Activated CD4-positive, alpha-beta T cell treated with anti-CD3 and anti-CD28 coated beads, Interleukin-2, amount 10 ng/mL, durations not matched to agents 24 days and 14 days (primary cell): ENCODE results near the gene CREB5. TPM values are rescaled to one million over a fixed set of nuclear protein-coding genes. Genes with fewer than 3 reads are reported as not detected.

Experiments
- DNase-seq: peaks from one replicate; pipeline ENCODE4 v3.0.0; 2022
- H3K27ac Mint-ChIP-seq: one replicate; pipeline ENCODE4 v1.8.0; 2022; ENCODE audit warnings: mild to moderate bottlenecking, mixed read lengths
- H3K27me3 Mint-ChIP-seq: one replicate; pipeline ENCODE4 v1.8.0; 2022; ENCODE audit warnings: mixed read lengths
- H3K36me3 Mint-ChIP-seq: one replicate; pipeline ENCODE4 v1.8.0; 2022; ENCODE audit warnings: low read depth, mild to moderate bottlenecking, mixed read lengths
- H3K4me1 Mint-ChIP-seq: one replicate; pipeline ENCODE4 v1.8.0; 2021; ENCODE audit warnings: mixed read lengths
- H3K4me3 Mint-ChIP-seq: one replicate; pipeline ENCODE4 v1.8.0; 2022; ENCODE audit warnings: mild to moderate bottlenecking, moderate library complexity, mixed read lengths
- H3K9me3 Mint-ChIP-seq: one replicate; pipeline ENCODE4 v1.8.0; 2021; ENCODE audit warnings: mixed read lengths
- intact Hi-C: fragments of 100-400 bp; cut with micrococcal nuclease; formaldehyde crosslinking; loops from one replicate; pipeline ENCODE4 v1.15.1; 2023
- total RNA-seq: library from RNA; stranded (reverse); gene quantifications from 2 replicates; pipeline ENCODE4 v1.2.3, GENCODE V29; 2022

CREB5 gene
- total RNA-seq, 1 donor from 2014 or later: not detected

DNA sequence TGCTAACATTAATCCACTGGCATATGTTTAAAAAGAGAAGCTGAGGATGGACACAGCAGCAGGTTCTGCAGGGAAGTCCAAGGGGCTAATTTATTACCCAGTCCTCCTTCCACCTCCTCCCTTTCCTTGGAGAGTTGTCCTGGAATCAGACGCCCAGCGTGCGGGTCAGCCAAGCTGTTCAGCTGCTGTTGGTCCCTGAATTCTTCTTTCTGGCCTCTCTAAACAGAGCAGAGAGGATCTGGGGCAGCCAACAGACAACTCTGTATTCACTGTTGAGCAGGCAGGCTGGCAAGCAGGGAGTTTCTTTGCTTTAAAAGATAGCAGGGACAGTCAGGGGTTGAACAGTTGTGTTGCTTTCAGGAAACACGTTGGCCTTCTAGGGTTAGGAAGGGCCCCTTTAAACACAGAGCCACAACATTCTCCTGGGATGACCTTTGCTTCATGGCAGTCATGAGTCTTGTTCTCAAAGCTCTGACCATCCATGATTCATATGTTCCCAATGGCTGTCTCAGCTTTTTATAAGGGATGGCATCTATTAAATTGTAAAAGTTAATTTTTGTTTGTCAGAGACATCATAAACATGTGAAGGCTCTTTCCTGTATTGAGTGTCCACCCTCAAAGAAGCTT, 217.0 kb downstream of the CREB5 start:
- Mint-ChIP-seq H3K36me3 (no peaks in the 10 kb centered on the region), H3K9me3 (no peaks in the 10 kb centered on the region), H3K4me3 (no peak overlapping the region), H3K27me3 (peaks cover 3% of the 10 kb centered on the region), H3K4me1 (no peaks in the 10 kb centered on the region), H3K27ac (no peak overlapping the region)
- no peak for DNase-seq
- intact Hi-C loops: no loop called here

DNA sequence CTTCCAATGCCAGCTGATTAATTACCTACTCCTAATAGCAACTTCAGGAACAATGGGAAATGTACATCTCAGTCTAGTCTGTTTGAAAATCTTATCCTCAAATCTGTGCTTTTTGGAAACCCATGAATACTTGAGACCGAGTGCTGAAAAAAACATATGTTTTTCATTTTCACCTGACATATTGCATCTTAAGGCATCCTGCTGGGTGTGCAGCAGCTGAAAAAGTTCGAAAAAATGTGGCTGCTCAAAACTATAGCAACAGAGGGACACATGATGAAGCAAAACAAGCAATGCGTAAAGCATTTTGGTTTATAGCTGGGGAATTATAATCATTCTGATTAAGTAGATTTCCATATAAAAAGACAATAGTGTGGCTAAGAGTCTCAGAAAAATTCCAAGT, 218.0 kb downstream of the CREB5 start:
- Mint-ChIP-seq H3K27ac (no peak overlapping the region), H3K27me3 (peaks cover 5% of the 10 kb centered on the region), H3K4me1 (no peaks in the 10 kb centered on the region), H3K36me3 (no peaks in the 10 kb centered on the region), H3K4me3 (no peak overlapping the region), H3K9me3 (no peaks in the 10 kb centered on the region)
- DNase-seq: no peak
- intact Hi-C loops: no loop called here

DNA sequence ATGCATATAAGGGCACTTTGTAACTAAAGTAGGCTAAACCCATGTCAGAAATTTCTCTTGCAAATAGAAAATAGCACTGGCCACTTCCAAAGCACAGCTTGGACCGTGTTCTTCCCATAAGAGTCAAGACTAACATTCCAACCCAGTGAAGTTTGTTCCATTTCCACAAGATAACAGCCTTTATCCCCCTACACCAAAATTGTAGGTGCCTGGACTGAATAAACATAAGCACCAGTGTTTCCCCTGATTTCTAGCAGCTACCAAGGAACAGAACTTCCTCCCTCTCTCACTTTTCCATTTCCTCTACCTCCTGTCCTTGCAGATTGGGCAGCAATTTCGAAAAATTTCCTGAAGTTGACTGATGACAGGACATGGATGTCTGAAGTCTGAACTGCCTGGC, 219.7 kb downstream of the CREB5 start:
- no peaks in the 10 kb centered on the region for H3K4me1 Mint-ChIP-seq
- peaks cover 5% of the 10 kb centered on the region for H3K27me3 Mint-ChIP-seq
- no peak overlapping the region for H3K4me3 Mint-ChIP-seq
- intact Hi-C loops: no loop called here
- no peak for DNase-seq
- H3K9me3 Mint-ChIP-seq: no peaks in the 10 kb centered on the region
- H3K27ac Mint-ChIP-seq: no peak overlapping the region
- H3K36me3 Mint-ChIP-seq: no peaks in the 10 kb centered on the region

DNA sequence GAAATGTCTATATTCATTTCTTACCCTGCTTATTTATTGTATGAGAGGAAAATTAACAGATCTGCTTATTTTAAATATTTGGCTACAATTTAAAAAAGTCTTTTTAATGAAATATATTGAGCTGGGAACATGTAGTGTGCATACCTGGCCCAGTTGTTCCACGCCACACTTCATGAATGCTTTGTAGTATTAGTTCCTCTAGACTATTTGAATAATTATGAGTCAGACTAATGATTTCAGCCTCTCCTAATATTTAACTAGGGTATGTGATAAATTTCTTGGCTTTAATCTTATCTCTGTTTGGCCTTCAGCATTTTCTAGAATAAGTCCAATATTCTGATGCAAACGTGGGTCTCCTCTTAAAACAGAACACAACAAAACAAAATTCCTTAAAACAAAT, 226.6 kb downstream of the CREB5 start:
- intact Hi-C loops: no loop called here
- Mint-ChIP-seq H3K27me3 (peaks cover 2% of the 10 kb centered on the region), H3K36me3 (no peaks in the 10 kb centered on the region), H3K27ac (no peak overlapping the region), H3K9me3 (no peaks in the 10 kb centered on the region), H3K4me1 (no peaks in the 10 kb centered on the region), H3K4me3 (no peak overlapping the region)
- DNase-seq: no peak

DNA sequence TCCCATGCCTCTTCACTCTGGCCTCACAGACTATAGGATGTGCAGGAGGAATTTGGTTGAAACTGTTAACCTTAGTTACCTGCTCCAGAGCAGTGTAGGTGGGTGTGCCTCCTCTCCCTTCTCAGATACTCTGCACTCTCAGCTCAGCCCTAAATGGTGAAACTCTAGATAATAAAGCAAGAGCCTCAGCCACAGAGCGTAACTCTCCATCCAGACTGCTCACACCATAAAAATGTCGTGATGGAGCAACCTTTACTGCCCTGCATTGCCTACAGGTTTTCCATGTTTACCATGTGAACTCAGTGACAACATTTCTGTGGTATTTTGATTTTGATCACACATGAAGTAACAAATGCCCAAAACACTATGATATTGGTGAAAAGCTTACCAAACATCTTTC, 227.7 kb downstream of the CREB5 start:
- Mint-ChIP-seq H3K27ac (no peak overlapping the region), H3K4me3 (no peak overlapping the region), H3K4me1 (no peaks in the 10 kb centered on the region), H3K9me3 (no peaks in the 10 kb centered on the region), H3K27me3 (no peaks in the 10 kb centered on the region), H3K36me3 (no peaks in the 10 kb centered on the region)
- intact Hi-C loops: no loop called here
- DNase-seq: no peak

DNA sequence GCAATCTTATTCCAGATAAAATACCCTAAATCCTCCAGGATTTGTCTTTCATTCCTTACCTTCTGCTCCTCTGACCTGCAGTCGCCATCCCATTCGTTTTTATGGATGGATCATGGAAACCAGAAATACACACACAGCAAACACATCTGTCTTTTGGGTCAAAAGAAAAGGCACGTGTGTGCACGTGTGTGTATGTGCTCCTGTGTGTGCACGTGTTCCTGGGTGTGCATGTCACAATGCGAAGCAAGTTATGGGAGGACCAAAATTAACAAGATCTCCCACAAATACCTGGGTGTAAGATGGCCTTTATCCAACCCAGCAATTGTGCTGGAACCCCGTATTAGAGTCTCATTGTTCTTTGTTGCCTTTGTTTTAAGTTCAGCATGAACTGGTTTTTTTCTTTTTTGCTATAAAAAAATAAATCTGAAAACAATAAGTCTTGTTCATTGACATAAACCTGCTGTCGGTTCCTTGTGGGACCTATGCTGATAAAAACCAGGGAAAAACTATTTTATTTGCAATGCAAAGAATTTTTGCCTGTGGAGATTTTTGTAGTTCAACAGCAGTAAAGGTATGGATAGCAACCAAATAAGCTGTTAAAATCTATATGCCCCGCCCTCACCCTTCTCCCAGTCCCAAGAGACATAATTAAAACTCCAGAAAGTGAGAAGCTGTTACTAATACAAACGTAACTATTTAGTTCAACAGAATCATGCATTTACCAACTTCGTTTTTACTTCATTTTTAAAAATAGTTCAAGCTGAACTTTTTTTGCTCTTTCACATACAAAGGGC, 229.6 kb downstream of the CREB5 start:
- H3K9me3 Mint-ChIP-seq: no peaks in the 10 kb centered on the region
- DNase-seq: no peak
- intact Hi-C loops: no loop called here
- no peaks in the 10 kb centered on the region for H3K27me3 Mint-ChIP-seq
- no peak overlapping the region for H3K27ac Mint-ChIP-seq
- no peaks in the 10 kb centered on the region for H3K36me3 Mint-ChIP-seq
- H3K4me3 Mint-ChIP-seq: no peak overlapping the region
- no peaks in the 10 kb centered on the region for H3K4me1 Mint-ChIP-seq

DNA sequence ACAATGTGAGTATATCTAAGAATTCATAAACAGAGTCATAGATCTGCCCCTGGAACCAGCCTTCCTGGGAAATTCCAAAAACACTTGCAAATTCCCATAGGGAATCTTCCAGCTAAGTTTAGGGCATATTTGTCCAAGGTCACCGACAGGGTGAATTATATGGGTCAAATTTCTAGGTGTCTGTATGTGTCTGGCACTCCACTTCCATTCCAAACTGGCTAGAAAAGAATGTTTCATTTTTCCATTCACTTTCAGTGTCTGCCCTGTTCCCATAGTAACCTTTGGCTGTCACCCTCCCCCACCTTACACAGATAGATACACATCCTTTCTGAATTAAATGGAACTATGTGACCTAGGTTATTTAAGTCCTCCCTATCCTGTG, 230.9 kb downstream of the CREB5 start:
- no peak overlapping the region for H3K27ac Mint-ChIP-seq
- H3K27me3 Mint-ChIP-seq: no peaks in the 10 kb centered on the region
- H3K4me1 Mint-ChIP-seq: no peaks in the 10 kb centered on the region
- H3K9me3 Mint-ChIP-seq: no peaks in the 10 kb centered on the region
- intact Hi-C loops: no loop called here
- H3K36me3 Mint-ChIP-seq: no peaks in the 10 kb centered on the region
- no peak for DNase-seq
- no peak overlapping the region for H3K4me3 Mint-ChIP-seq

DNA sequence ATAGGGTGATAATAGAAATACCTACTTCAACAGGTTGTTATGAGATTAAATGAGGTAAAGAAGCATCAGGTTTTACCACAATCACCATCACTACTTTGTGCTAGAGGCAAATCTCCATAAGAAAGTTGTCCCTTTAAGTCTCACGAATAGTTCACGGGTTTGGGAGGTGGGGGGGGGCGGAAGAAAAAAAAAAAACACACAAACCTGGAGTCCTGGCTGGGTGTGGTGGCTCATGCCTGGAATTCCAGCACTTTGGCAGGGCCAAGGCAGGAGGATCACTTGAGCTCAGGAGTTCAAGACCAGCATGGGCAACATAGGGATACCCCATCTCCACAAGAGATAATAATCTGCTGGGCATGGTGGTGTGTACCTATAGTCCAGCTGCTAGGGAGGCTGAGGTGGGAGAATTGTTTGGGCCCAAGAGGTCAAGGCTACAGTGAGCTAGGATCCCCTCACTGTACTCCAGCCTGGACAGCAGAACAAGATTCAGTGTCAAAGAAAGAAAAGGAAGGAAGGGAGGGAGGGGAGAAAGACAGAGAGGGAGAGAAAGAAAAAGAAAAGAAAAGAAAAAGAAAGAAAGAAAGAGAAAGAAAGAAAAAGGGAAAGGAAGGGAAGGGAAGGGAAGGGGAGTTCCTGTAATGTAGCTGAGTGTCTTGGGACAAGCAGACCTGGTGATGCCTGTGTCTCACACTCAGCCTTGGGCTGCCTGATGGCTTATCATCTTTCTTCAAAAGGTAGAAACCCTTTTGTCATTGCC, 231.4 kb downstream of the CREB5 start:
- Mint-ChIP-seq H3K9me3 (no peaks in the 10 kb centered on the region), H3K4me1 (no peaks in the 10 kb centered on the region), H3K4me3 (no peak overlapping the region), H3K36me3 (no peaks in the 10 kb centered on the region), H3K27ac (no peak overlapping the region), H3K27me3 (no peaks in the 10 kb centered on the region)
- intact Hi-C loops: no loop called here
- no peak for DNase-seq

DNA sequence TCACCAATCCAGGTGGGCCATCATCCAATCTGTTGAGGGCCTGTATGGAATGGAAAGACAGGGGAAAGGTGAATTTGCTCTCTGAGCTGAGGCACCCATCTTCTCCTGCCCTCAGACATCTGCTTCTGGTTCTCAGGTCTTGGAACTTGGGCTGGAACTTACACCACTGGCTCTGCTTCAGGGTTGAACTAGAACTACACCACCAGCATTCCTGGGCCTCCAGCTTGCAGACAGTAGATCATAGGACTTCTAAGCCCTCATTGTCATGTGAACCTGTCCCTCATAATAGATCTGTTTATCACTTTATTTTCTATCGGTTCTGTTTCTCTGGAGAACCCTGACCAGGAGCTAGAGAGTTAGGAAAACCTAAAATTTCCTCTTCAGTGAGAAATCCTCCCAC, 233.5 kb downstream of the CREB5 start:
- Mint-ChIP-seq H3K4me3 (no peak overlapping the region), H3K27me3 (peaks cover 3% of the 10 kb centered on the region), H3K27ac (no peak overlapping the region), H3K9me3 (no peaks in the 10 kb centered on the region), H3K4me1 (no peaks in the 10 kb centered on the region), H3K36me3 (no peaks in the 10 kb centered on the region)
- intact Hi-C loops: no loop called here
- no peak for DNase-seq

DNA sequence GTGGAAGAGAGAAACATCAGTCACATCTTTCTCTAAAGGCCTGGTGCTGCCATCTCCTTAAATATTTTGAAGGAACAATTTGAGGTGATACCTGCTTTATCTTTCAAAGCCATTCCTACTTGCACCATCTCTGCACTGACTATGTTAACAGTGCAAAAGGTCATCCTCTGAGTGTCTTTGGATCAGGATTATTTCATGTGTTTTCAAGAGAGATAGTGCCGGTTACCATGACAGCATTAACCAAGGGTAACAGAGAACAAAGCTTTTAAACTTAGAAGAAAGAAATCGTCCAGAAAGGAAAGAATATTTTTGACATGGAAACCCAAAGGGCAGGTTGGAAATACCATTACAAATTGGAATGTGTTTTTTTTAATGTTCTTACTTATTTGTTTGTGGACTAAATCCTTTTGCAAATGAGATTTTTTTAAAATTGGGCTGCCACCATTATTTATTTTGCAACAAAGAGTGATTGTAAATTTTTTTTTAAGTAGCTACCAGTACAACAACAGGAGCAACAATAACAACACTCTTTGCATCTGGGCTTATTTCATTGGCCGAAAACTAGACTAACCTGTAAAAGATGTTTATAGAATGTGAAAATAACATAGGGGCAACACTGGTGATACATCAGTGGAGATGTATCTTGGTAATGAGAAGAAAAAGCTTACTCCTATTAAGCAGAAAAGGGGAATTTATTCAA, 234.2 kb downstream of the CREB5 start:
- Mint-ChIP-seq H3K9me3 (no peaks in the 10 kb centered on the region), H3K27ac (no peak overlapping the region), H3K4me1 (no peaks in the 10 kb centered on the region), H3K4me3 (no peak overlapping the region), H3K27me3 (peaks cover 3% of the 10 kb centered on the region), H3K36me3 (no peaks in the 10 kb centered on the region)
- DNase-seq: no peak
- intact Hi-C loops: no loop called here

DNA sequence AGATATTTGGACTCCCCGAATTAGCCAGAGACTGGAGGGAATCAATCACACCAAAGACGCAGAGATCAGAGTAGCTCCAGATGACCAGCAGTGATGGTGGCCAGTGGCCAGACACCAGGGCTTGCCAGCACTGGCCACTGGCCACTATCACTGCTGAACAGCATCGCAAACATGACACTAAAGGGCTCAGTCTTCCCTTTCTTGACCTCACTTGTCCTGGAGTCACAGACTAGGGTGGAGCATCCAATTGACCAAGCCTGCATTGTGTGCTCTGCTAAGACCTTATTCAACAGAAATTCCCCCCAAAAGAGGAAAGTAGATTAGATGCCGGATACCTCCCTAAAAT, 234.7 kb downstream of the CREB5 start:
- no peaks in the 10 kb centered on the region for H3K4me1 Mint-ChIP-seq
- no peak for DNase-seq
- no peak overlapping the region for H3K4me3 Mint-ChIP-seq
- H3K36me3 Mint-ChIP-seq: no peaks in the 10 kb centered on the region
- H3K27me3 Mint-ChIP-seq: peaks cover 3% of the 10 kb centered on the region
- no peaks in the 10 kb centered on the region for H3K9me3 Mint-ChIP-seq
- intact Hi-C loops: no loop called here
- no peak overlapping the region for H3K27ac Mint-ChIP-seq

DNA sequence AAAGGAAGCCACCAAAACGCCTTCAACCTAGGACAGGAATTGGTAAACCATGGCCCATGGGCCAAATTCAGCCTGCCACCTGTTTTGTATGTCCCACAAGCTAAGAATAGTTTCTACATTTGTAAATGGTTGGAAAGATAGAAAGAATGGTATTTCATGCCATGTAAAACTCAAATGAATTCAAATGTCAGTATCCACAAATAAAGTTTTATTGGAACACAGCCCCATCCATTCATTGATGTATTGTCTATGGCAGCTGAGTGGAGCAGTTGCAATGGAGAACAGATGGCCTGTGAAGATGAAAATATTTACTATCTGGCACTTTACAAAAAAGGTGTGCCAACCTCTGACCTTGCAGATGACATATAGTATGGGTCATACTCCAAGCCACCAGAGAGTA, 236.9 kb downstream of the CREB5 start:
- Mint-ChIP-seq H3K4me1 (no peaks in the 10 kb centered on the region), H3K27ac (no peak overlapping the region), H3K4me3 (no peak overlapping the region), H3K9me3 (no peaks in the 10 kb centered on the region), H3K27me3 (peaks cover 4% of the 10 kb centered on the region), H3K36me3 (no peaks in the 10 kb centered on the region)
- intact Hi-C loops: no loop called here
- DNase-seq: no peak

DNA sequence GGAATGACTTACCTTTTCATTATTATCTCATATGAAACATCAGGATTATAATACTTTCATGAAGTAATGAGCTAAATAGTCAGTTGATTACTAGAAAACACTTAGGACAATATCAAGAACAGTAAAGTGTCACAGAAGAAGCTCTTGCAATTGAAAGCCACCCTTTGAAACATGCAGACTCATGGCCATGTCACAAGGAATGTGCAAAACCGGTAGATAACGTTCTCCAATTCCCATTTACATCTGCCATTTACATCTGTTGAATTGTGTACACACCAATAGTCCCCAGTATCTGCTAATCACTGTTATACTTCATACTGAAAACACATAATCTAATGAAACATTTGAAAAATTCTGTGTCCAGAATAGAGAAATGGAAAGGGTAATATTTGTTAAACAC, 237.5 kb downstream of the CREB5 start:
- peaks cover 4% of the 10 kb centered on the region for H3K27me3 Mint-ChIP-seq
- no peak overlapping the region for H3K4me3 Mint-ChIP-seq
- intact Hi-C loops: no loop called here
- no peak for DNase-seq
- no peak overlapping the region for H3K27ac Mint-ChIP-seq
- no peaks in the 10 kb centered on the region for H3K4me1 Mint-ChIP-seq
- H3K36me3 Mint-ChIP-seq: no peaks in the 10 kb centered on the region
- no peaks in the 10 kb centered on the region for H3K9me3 Mint-ChIP-seq

DNA sequence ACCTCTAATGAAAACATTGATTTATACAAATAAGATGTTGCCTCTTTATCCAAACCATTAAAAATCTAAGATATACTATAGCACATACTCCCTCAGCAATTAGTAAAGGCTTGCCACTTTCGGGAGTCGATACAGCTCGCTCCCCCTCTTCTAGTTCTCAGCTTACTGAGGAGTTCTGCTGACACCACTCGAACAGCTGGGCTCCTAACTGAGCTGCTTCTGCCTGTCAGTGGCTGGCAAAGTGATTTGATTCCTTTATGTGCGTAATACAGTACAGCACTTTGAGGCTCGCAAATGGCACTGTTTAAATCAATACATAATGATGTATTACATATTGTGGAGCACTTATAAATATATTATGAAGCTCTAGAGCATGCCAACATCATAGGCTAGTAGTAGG, 241.8 kb downstream of the CREB5 start:
- DNase-seq: no peak
- Mint-ChIP-seq H3K36me3 (no peaks in the 10 kb centered on the region), H3K4me1 (no peaks in the 10 kb centered on the region), H3K9me3 (peaks cover 3% of the 10 kb centered on the region), H3K27ac (no peak overlapping the region), H3K4me3 (no peak overlapping the region), H3K27me3 (peaks cover 4% of the 10 kb centered on the region)
- intact Hi-C loops: no loop called here
